Measurements from ENCODE around the gene SF3A2.
A peak's percentile ranks its signal among the peaks of the same experiment; 100 is the strongest.
"Not testable (repeated sequence)": the region's sequence is repeated elsewhere in the genome, so short reads cannot be mapped to it uniquely, and the experiment has no call there.

Gene SF3A2

DNA sequence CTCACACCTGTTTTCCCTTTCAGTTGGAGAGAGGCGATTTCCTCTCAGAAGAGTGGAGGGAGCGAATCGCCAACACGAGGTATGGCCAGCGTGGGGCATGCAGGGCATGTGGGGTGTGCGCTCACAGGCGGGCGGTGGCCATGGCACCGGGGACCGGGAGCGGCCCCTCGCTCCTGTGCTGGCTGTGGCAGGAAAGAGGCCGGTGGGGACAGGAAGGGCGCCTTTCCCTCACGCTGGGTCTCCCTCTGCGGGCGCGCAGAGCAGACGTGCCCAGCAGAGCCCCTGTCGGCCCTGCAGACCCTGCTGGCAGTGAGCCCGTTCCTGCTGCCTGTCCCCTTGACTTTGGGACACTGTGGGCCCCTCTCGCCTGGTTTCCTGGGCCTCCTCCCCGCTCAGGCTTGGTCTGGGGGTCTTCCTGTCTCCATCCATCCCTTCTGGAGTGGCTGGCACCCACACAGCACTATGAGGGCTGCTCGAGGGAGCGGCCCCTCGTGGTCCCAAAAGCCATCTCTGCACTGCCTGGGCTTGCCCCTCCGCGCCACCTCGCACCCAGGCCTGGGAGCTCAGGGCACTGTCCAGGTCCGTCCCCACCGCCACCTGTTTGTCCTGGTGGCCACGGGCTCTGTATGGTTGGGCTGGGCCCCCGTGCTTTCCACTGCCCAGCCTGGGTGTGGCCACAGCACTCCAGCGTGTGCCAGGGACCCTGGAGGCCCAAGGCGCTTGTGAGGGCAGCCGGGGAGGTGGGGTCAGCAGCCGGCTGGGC, 36.6 kb upstream of the SF3A2 start:
- no peak overlapping the region for H3K27ac Mint-ChIP-seq
- H3K36me3 Mint-ChIP-seq (ENCODE audit: low read depth): peaks cover 10% of the 10 kb centered on the region

DNA sequence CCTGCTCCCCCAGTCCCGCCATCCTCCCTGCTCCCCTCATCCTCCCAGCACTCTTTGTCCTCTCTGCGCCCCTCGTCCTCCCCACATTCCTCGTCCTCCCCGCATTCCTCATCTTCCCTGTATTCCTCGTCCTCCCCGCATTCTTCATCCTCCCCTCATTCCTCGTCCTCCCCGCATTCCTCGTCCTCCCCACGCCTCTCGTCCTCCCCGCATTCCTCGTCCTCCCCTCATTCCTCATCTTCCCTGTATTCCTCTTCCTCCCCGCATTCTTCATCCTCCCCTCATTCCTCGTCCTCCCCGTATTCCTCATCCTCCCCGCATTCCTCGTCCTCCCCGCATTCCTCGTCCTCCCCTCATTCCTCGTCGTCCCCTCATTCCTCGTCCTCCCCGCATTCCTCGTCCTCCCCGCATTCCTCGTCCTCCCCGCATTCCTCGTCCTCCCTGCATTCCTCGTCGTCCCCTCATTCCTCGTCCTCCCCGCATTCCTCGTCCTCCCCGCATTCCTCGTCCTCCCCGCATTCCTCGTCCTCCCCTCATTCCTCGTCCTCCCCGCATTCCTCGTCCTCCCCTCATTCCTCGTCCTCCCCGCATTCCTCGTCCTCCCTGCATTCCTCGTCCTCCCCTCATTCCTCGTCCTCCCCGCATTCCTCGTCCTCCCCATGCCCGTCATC, 35.9 kb upstream of the SF3A2 start:
- H3K27me3 Mint-ChIP-seq, ATAC-seq, H3K9me3 Mint-ChIP-seq, H3K4me3 Mint-ChIP-seq, H3K4me1 Mint-ChIP-seq, H3K27ac Mint-ChIP-seq, DNase-seq: not testable (repeated sequence)
- peaks cover 12% of the 10 kb centered on the region for H3K36me3 Mint-ChIP-seq (ENCODE audit: low read depth)

More for the DNA sequence above, 36.6 kb upstream of the SF3A2 start:
- Mint-ChIP-seq H3K4me1 (no peaks in the 10 kb centered on the region), H3K9me3 (no peaks in the 10 kb centered on the region), H3K4me3 (no peak overlapping the region), H3K27me3 (no peaks in the 10 kb centered on the region)
- DNase-seq (no peak), ATAC-seq (no peak)

- Mint-ChIP-seq H3K4me3 (no peak overlapping the region), H3K9me3 (no peaks in the 10 kb centered on the region), H3K27me3 (no peaks in the 10 kb centered on the region), H3K36me3 (ENCODE audit: low read depth) (peaks cover 12% of the 10 kb centered on the region), H3K27ac (peak overlapping the region; percentile 14), H3K4me1 (no peaks in the 10 kb centered on the region)
- DNase-seq (no peak), ATAC-seq (no peak)
These were observed 35.0 kb upstream of the SF3A2 start for GRCh38 chr19:2201473-2202148.

DNA sequence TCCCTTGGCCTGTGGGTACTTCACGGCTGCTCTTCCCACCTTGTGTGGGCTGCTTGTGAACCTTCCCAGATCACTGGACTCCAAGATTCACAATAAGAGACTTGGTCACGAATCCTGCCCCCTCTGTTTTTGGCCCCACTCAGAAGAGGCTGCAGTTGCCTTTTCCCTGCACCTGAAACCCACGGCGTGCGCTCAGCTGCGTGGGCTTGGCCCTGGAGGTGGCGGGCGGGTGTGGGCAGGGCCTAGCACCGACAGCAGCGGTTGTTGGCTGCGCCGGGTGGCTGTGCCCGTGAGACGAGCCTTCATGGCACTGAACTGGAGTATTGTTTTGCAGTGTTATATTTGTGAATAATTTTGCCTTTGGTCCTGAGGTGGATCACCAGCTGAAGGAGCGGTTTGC, 34.3 kb upstream of the SF3A2 start:
- H3K27ac Mint-ChIP-seq: no peak overlapping the region
- H3K27me3 Mint-ChIP-seq: no peaks in the 10 kb centered on the region
- ATAC-seq (no peak), DNase-seq (no peak)
- H3K4me3 Mint-ChIP-seq: no peak overlapping the region
- no peaks in the 10 kb centered on the region for H3K9me3 Mint-ChIP-seq
- no peaks in the 10 kb centered on the region for H3K4me1 Mint-ChIP-seq
- H3K36me3 Mint-ChIP-seq (ENCODE audit: low read depth): peaks cover 14% of the 10 kb centered on the region

DNA sequence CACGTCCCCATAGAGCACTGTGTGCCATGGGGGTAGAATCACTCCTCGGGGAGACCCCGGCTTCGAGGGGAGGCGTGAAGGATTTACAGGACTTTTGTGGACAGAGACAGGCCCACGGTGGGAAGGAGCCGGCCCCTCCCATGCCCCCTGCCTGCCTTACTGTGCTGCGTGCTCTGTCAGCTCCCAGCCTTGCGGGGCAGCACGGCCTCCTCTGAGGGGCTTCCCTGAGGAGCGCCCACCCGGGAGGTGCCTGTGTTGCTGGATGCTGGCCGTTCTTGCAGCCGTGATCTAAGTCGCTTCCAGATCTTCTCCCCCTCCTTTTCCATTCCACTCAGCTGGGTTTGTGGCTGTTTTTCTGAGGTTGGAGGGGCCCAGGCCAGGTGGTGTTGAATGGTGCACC, 29.6 kb upstream of the SF3A2 start:
- H3K36me3 Mint-ChIP-seq (ENCODE audit: low read depth): peaks cover 22% of the 10 kb centered on the region
- DNase-seq (no peak), ATAC-seq (no peak)
- H3K9me3 Mint-ChIP-seq: no peaks in the 10 kb centered on the region
- no peak overlapping the region for H3K4me3 Mint-ChIP-seq
- H3K4me1 Mint-ChIP-seq: no peaks in the 10 kb centered on the region
- no peaks in the 10 kb centered on the region for H3K27me3 Mint-ChIP-seq
- H3K27ac Mint-ChIP-seq: no peak overlapping the region

- Mint-ChIP-seq H3K36me3 (ENCODE audit: low read depth) (peaks cover 25% of the 10 kb centered on the region), H3K9me3 (no peaks in the 10 kb centered on the region), H3K4me3 (no peak overlapping the region), H3K27ac (no peak overlapping the region), H3K27me3 (no peaks in the 10 kb centered on the region), H3K4me1 (no peaks in the 10 kb centered on the region)
- peak; percentile 26 for ATAC-seq
- DNase-seq: peak; percentile 36
These were observed 28.4 kb upstream of the SF3A2 start for GRCh38 chr19:2207991-2208860.

GRCh38 chr19:2208975-2209374, 27.6 kb upstream of the SF3A2 start:
- no peaks in the 10 kb centered on the region for H3K27me3 Mint-ChIP-seq
- peaks cover 23% of the 10 kb centered on the region for H3K36me3 Mint-ChIP-seq (ENCODE audit: low read depth)
- no peak for ATAC-seq
- no peaks in the 10 kb centered on the region for H3K4me1 Mint-ChIP-seq
- no peaks in the 10 kb centered on the region for H3K9me3 Mint-ChIP-seq
- H3K4me3 Mint-ChIP-seq: no peak overlapping the region
- no peak for DNase-seq
- no peak overlapping the region for H3K27ac Mint-ChIP-seq

DNA sequence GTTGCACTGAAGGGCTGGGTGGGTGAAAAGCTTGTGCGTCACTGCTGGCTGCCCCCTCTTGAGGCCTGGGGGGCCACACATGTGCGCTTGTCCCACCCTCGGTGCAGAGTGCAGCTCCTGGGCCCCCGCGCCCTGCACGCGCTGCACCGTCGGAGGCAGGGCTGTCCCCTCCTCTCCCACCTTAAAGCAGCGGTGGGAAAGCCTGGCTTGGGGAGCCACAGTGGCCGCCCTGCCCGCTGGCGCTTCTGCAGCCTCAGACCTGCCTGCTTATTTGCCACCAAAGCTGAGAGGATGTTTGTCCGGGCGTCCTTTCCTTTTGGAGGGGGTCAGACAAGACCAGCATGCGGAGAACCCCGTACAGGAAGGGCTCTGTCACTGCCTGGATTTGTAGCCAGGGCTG, 27.2 kb upstream of the SF3A2 start:
- Mint-ChIP-seq H3K4me1 (no peaks in the 10 kb centered on the region), H3K27me3 (no peaks in the 10 kb centered on the region), H3K27ac (no peak overlapping the region), H3K36me3 (ENCODE audit: low read depth) (peaks cover 22% of the 10 kb centered on the region), H3K9me3 (no peaks in the 10 kb centered on the region), H3K4me3 (no peak overlapping the region)
- DNase-seq (no peak), ATAC-seq (no peak)

GRCh38 chr19:2210206-2210605, 26.4 kb upstream of the SF3A2 start:
- H3K4me3 Mint-ChIP-seq: no peak overlapping the region
- peaks cover 24% of the 10 kb centered on the region for H3K36me3 Mint-ChIP-seq (ENCODE audit: low read depth)

GRCh38 chr19:2210987-2211740, 25.5 kb upstream of the SF3A2 start:
- H3K36me3 Mint-ChIP-seq (ENCODE audit: low read depth): peaks cover 28% of the 10 kb centered on the region
- no peaks in the 10 kb centered on the region for H3K9me3 Mint-ChIP-seq
- ATAC-seq (no peak), DNase-seq (no peak)
- no peak overlapping the region for H3K4me3 Mint-ChIP-seq
- H3K4me1 Mint-ChIP-seq: peaks cover 3% of the 10 kb centered on the region
- H3K27me3 Mint-ChIP-seq: no peaks in the 10 kb centered on the region
- H3K27ac Mint-ChIP-seq: no peak overlapping the region

More at GRCh38 chr19:2210206-2210605, 26.4 kb upstream of the SF3A2 start:
- Mint-ChIP-seq H3K9me3 (no peaks in the 10 kb centered on the region), H3K27me3 (no peaks in the 10 kb centered on the region), H3K4me1 (peaks cover 2% of the 10 kb centered on the region), H3K27ac (no peak overlapping the region)
- no peak for DNase-seq
- ATAC-seq: no peak

- H3K27me3 Mint-ChIP-seq: no peaks in the 10 kb centered on the region
- no peak overlapping the region for H3K4me3 Mint-ChIP-seq
- H3K9me3 Mint-ChIP-seq: no peaks in the 10 kb centered on the region
- H3K36me3 Mint-ChIP-seq (ENCODE audit: low read depth): peaks cover 30% of the 10 kb centered on the region
- no peak for ATAC-seq
- peaks cover 3% of the 10 kb centered on the region for H3K4me1 Mint-ChIP-seq
- H3K27ac Mint-ChIP-seq: no peak overlapping the region
- DNase-seq: no peak
These were observed 23.5 kb upstream of the SF3A2 start for GRCh38 chr19:2212861-2213711.

DNA sequence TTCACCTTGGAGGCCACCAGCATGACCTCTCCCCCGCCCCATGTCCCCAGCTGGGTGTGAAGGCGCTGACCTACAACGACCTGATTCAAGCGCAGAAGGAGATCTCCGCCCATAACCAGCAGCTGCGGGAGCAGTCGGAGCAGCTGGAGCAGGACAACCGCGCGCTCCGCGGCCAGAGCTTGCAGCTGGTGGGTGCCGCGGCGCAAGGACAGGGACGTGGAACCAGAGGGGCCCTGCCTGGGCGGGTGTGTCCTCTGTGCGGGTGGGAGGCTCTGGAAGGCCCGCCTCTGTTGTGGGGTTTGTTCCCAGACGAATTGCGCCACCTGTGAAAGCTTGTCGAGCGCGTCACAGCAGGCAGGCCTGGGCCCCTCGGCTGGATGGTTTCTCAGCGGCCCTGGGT, 22.8 kb upstream of the SF3A2 start:
- no peaks in the 10 kb centered on the region for H3K9me3 Mint-ChIP-seq
- H3K36me3 Mint-ChIP-seq (ENCODE audit: low read depth): peaks cover 30% of the 10 kb centered on the region
- H3K27me3 Mint-ChIP-seq: no peaks in the 10 kb centered on the region
- H3K27ac Mint-ChIP-seq: no peak overlapping the region
- no peak for ATAC-seq
- H3K4me1 Mint-ChIP-seq: peaks cover 3% of the 10 kb centered on the region
- no peak for DNase-seq
- H3K4me3 Mint-ChIP-seq: no peak overlapping the region

- ATAC-seq: no peak
- no peaks in the 10 kb centered on the region for H3K9me3 Mint-ChIP-seq
- H3K4me3 Mint-ChIP-seq: no peak overlapping the region
- no peaks in the 10 kb centered on the region for H3K27me3 Mint-ChIP-seq
- peaks cover 3% of the 10 kb centered on the region for H3K4me1 Mint-ChIP-seq
- DNase-seq: no peak
- H3K27ac Mint-ChIP-seq: no peak overlapping the region
- H3K36me3 Mint-ChIP-seq (ENCODE audit: low read depth): peaks cover 32% of the 10 kb centered on the region
These were observed 22.4 kb upstream of the SF3A2 start for GRCh38 chr19:2214251-2214650.

All from activated naive CD8-positive, alpha-beta T cell treated with anti-CD3 and anti-CD28 coated beads, Interleukin-2, amount 50 U/mL, for 24 hours (primary cell).